CD4-positive, alpha-beta T cell (primary cell): Measurements from ENCODE around the gene IFI30. TPM values are rescaled to one million over a fixed set of nuclear protein-coding genes. Genes with fewer than 3 reads are reported as not detected.
A peak's percentile ranks its signal among the peaks of the same experiment; 100 is the strongest.

Experiments
- ATAC-seq: fragments of 200-7000 bp; cut with Tn5 transposase; one replicate; pipeline ENCODE4 v1.10.0; 2022; ENCODE audit warnings: mild to moderate bottlenecking; ENCODE audit not compliant: poor library complexity
- CTCF ChIA-PET: fragments of 350-600 bp; sonication (Branson Sonifier 250); formaldehyde crosslinking; loops from one replicate; lab custom pipeline; 2021; ENCODE audit warnings: antibody characterized with exemption, inconsistent platforms; lab: Charles Lee
- POLR2A ChIA-PET: fragments of 350-600 bp; sonication (Branson Sonifier 250); formaldehyde crosslinking; loops from one replicate; lab custom pipeline; 2021; ENCODE audit warnings: antibody characterized with exemption, inconsistent platforms; lab: Charles Lee
- DNase-seq, 14 experiments: peaks; one replicate each; pipeline ENCODE4 v3.0.0-alpha.2; 2013 to 2020; ENCODE audit warnings: mixed read lengths in 2 of 14
- H3K27ac ChIP-seq, 2 donors: one replicate each; pipeline versions ENCODE4 v1.5.1 to v1.7.0; 2013; ENCODE audit warnings: low read length in 2 of 2, low read depth in 1 of 2, mild to moderate bottlenecking in 1 of 2
- H3K27me3 ChIP-seq, 2 experiments: 1 replicate in 1 of 2; 2 replicates in 1 of 2; pipeline versions ENCODE4 v1.6.1 to v1.7.0; 2013; ENCODE audit warnings: low read length in 2 of 2, control low read depth in 1 of 2, mild to moderate bottlenecking in 1 of 2, moderate library complexity in 1 of 2; ENCODE audit not compliant: insufficient read depth in 2 of 2, control insufficient read depth in 1 of 2
- H3K36me3 ChIP-seq: one replicate; pipeline ENCODE4 v1.6.1; 2013; ENCODE audit warnings: low read length, control low read depth; ENCODE audit not compliant: insufficient read depth
- H3K4me1 ChIP-seq: one replicate; pipeline ENCODE4 v1.6.1; 2013; ENCODE audit warnings: low read length, control low read depth; ENCODE audit not compliant: insufficient read depth
- H3K4me3 ChIP-seq: one replicate; pipeline ENCODE4 v1.5.1; 2013; ENCODE audit warnings: mild to moderate bottlenecking, low read length, moderate library complexity
- H3K9me3 ChIP-seq, 2 experiments: 1 replicate in 1 of 2; 2 replicates in 1 of 2; pipeline versions ENCODE4 v1.6.1 to v1.7.0; 2013; ENCODE audit warnings: low read length in 2 of 2, mild to moderate bottlenecking in 2 of 2, control low read depth in 1 of 2, moderate library complexity in 1 of 2; ENCODE audit not compliant: control insufficient read depth in 1 of 2, insufficient read depth in 1 of 2
- H3K27ac Mint-ChIP-seq: one replicate; pipeline ENCODE4 v1.8.0; 2020; ENCODE audit warnings: mixed read lengths
- H3K27me3 Mint-ChIP-seq: one replicate; pipeline ENCODE4 v1.8.0; 2021; ENCODE audit warnings: mixed read lengths
- H3K36me3 Mint-ChIP-seq: one replicate; pipeline ENCODE4 v1.8.0; 2021; ENCODE audit warnings: low read depth, mixed read lengths
- H3K4me1 Mint-ChIP-seq: one replicate; pipeline ENCODE4 v1.8.0; 2021; ENCODE audit warnings: low read depth, mixed read lengths
- H3K4me3 Mint-ChIP-seq: one replicate; pipeline ENCODE4 v1.8.0; 2020; ENCODE audit warnings: mild to moderate bottlenecking, mixed read lengths
- H3K9me3 Mint-ChIP-seq: one replicate; pipeline ENCODE4 v1.8.0; 2020; ENCODE audit warnings: mixed read lengths
- intact Hi-C, 2 experiments: fragments of 100-400 bp; cut with DNase I in 1 of 2; cut with micrococcal nuclease in 1 of 2; formaldehyde crosslinking; loops; one replicate each; pipeline versions ENCODE4 v1.15.1 to v1.9.0; 2023 to 2025; cut with DNase I, micrococcal nuclease
- total RNA-seq, 174 experiments: library from RNA in 2 of 174; stranded (reverse) in 2 of 174; gene quantifications; one replicate each; pipeline ENCODE4 v1.2.3 and lab custom pipeline; 2021 to 2026
- TF ChIP-seq, protein P1 (sequence below): fragments of 200-600 bp; IDR thresholded peaks from one replicate; pipeline ENCODE4 v1.8.0; 2022; ENCODE audit warnings: antibody characterized with exemption, mild to moderate bottlenecking

Gene IFI30
- total RNA-seq, 2 experiments from 2014 or later, result 10.6 to 10.7 TPM

DNA sequence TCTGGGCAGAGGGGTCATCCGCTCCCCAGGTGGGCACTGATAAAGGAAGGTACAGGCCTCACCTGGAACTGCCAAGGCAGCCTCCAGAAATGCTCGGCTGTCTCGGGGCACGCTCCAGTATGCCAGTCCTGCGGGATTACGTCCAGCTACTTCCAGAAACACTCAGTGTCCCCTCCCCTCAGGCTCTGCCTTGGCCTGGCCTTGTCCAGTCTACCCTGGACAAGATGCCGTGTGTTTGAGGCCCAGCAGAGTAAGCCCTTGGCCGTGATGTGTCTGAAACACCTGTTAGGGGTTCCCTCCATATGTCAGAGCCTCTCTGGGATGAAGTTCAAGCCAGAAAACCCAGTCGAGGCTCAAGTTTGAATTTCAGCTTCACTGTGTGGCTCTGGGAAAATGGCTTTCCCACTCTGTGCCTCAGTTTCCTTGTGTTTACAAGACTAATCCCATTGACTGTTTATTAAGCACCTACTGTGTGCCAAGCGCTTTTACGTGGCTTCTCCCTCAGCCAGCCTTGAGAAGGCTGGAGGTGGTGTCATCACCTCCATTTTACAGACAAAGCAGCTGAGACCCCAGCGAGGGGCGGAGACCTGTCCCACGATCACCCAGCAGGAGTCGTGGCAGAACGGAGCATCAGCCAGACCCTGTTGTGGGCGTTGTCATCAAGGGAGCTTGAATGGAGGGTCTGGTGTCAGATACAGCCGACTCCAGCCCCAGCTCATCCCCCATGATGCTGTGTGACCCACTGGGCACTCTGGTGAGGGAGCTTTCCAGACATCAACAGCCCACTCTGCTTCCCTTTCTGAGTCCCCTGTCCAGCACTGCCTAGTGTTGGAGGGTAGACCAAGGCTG is 22.6 kb upstream of the IFI30 start:
- ATAC-seq (no peak), DNase-seq (peak in 1 of 14 experiments; percentile 37)
- Mint-ChIP-seq H3K36me3 (peaks cover 42% of the 10 kb centered on the region), H3K4me1 (peaks cover 17% of the 10 kb centered on the region), H3K4me3 (peak overlapping the region; percentile 86), H3K27ac (peak overlapping the region; percentile 80), H3K27me3 (no peaks in the 10 kb centered on the region), H3K9me3 (no peaks in the 10 kb centered on the region)
- Histone ChIP-seq H3K27me3 (no peaks in the 10 kb centered on the region), H3K27ac (peak overlapping the region in 1 of 2 donors; percentile 32), H3K9me3 (no peaks in the 10 kb centered on the region), H3K36me3 (peaks cover 25% of the 10 kb centered on the region), H3K4me1 (peaks cover 33% of the 10 kb centered on the region), H3K4me3 (no peak overlapping the region)
- TF ChIP-seq, protein P1, sequence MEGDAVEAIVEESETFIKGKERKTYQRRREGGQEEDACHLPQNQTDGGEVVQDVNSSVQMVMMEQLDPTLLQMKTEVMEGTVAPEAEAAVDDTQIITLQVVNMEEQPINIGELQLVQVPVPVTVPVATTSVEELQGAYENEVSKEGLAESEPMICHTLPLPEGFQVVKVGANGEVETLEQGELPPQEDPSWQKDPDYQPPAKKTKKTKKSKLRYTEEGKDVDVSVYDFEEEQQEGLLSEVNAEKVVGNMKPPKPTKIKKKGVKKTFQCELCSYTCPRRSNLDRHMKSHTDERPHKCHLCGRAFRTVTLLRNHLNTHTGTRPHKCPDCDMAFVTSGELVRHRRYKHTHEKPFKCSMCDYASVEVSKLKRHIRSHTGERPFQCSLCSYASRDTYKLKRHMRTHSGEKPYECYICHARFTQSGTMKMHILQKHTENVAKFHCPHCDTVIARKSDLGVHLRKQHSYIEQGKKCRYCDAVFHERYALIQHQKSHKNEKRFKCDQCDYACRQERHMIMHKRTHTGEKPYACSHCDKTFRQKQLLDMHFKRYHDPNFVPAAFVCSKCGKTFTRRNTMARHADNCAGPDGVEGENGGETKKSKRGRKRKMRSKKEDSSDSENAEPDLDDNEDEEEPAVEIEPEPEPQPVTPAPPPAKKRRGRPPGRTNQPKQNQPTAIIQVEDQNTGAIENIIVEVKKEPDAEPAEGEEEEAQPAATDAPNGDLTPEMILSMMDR, result no peak
- intact Hi-C loops, result loop anchor here (5.0 kb wide), 2 partner anchors 41 to 149 kb away; partner anchors contain the start of gene MPV17L2 (in 1 of the 2)
- POLR2A ChIA-PET, result interaction anchor here (0.6 to 2.4 kb wide), 19 partner anchors 10 to 914 kb away, joined by 3 to 51 read pairs (median 5); partner anchors contain the start of genes IFI30, IL12RB1, JUND and RAB3A
- CTCF ChIA-PET, result interaction anchor here (1.0 to 1.8 kb wide), 5 partner anchors 9 to 87 kb away, joined by 3 to 10 read pairs (median 4); no protein-coding TSS in a partner anchor

DNA sequence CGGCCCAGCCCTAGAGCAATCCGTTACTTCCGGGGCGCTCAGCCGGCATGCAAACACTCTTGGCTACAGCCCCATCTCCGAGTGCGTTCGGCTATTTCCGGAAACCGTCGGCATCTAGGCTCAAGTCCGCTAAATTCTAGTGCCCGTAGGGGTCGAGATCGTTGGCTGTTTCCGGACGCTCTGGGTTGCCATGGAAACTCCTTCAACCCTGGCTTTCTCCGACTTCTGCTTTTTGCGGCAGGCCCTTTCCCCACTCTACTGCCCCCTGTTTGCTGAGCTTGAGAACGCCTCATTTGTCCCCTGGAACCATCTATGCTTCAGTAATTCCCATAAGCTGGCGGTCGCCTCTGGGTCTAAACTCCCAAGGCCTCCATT is 21.2 kb upstream of the IFI30 start:
- Histone ChIP-seq H3K27me3 (no peaks in the 10 kb centered on the region), H3K36me3 (peaks cover 20% of the 10 kb centered on the region), H3K4me3 (peak overlapping the region; percentile 78), H3K9me3 (no peaks in the 10 kb centered on the region), H3K4me1 (peaks cover 36% of the 10 kb centered on the region), H3K27ac (peak overlapping the region; percentile 64 to 88)
- Mint-ChIP-seq H3K27me3 (no peaks in the 10 kb centered on the region), H3K4me1 (peaks cover 23% of the 10 kb centered on the region), H3K36me3 (peaks cover 34% of the 10 kb centered on the region), H3K27ac (peak overlapping the region; percentile 80), H3K9me3 (no peaks in the 10 kb centered on the region), H3K4me3 (peak overlapping the region; percentile 86)
- ATAC-seq (peak; percentile 67), DNase-seq (peak; percentile 94 to 99 (median 98))
- CTCF ChIA-PET, result interaction anchor here (0.6 to 1.8 kb wide), 17 partner anchors 9 to 220 kb away, joined by 3 to 10 read pairs (median 4); partner anchors contain the start of genes CCDC124, JUND and MPV17L2
- TF ChIP-seq, protein P1, result peak; percentile 58
- POLR2A ChIA-PET, result interaction anchor here (0.9 to 2.4 kb wide), 25 partner anchors 9 to 293 kb away, joined by 3 to 51 read pairs (median 5); partner anchors contain the start of genes ARRDC2, CCDC124, IFI30 and IL12RB1
- intact Hi-C loops, result loop anchor here (1.0 to 5.0 kb wide), 6 partner anchors 34 to 293 kb away; partner anchors contain the start of genes MPV17L2 (in 1 of the 2) and RPL18A (in 1 of the 2)

GRCh38 chr19:18152817-18153555 is 20.6 kb upstream of the IFI30 start, which contains the start of gene PIK3R2:
TSS of gene PIK3R2 (plus strand) at chr19:18153163. CDS start at chr19:18155880, 2,717 bp downstream.
- intact Hi-C loops, result loop anchor here (1.0 to 5.0 kb wide), 6 partner anchors 34 to 294 kb away; partner anchors contain the start of genes MPV17L2 (in 1 of the 2) and RPL18A (in 1 of the 2)
- no peaks in the 10 kb centered on the region for H3K9me3 ChIP-seq
- no peaks in the 10 kb centered on the region for H3K27me3 ChIP-seq
- ATAC-seq (peak; percentile 83), DNase-seq (peak; percentile 99 to 100 (median 100))
- POLR2A ChIA-PET, result interaction anchor here (0.9 to 2.4 kb wide), 22 partner anchors 15 to 293 kb away, joined by 3 to 51 read pairs (median 6); partner anchors contain the start of genes ARRDC2, CCDC124, IFI30 and IL12RB1
- peaks cover 15% of the 10 kb centered on the region for H3K36me3 ChIP-seq
- TF ChIP-seq, protein P1, result peak; percentile 3
- peaks cover 23% of the 10 kb centered on the region for H3K4me1 Mint-ChIP-seq
- H3K36me3 Mint-ChIP-seq, result peaks cover 28% of the 10 kb centered on the region
- CTCF ChIA-PET, result interaction anchor here (0.6 to 1.8 kb wide), 15 partner anchors 8 to 220 kb away, joined by 3 to 10 read pairs (median 5); partner anchors contain the start of genes CCDC124, JUND and MPV17L2
- peak within 1 kb of the TSS; percentile 96 for H3K4me3 Mint-ChIP-seq
- no peaks in the 10 kb centered on the region for H3K9me3 Mint-ChIP-seq
- H3K4me3 ChIP-seq, result peak within 1 kb of the TSS; percentile 78
- H3K27ac ChIP-seq, result peak within 1 kb of the TSS; percentile 75 to 88
- H3K4me1 ChIP-seq, result peaks cover 36% of the 10 kb centered on the region
- H3K27ac Mint-ChIP-seq, result peak within 1 kb of the TSS; percentile 80
- H3K27me3 Mint-ChIP-seq, result no peaks in the 10 kb centered on the region
